Stimulated activated CD4-positive, alpha-beta T cell treated with anti-CD3 and anti-CD28 coated beads, Interleukin-15, amount 100 ng/mL, for 1 hour (primary cell): ENCODE data around the gene PLPP7.
"Not testable (repeated sequence)": the region's sequence is repeated elsewhere in the genome, so short reads cannot be mapped to it uniquely, and the experiment has no call there.

Experiments
- DNase-seq, 2 donors: peaks; one replicate each; pipeline ENCODE4 v3.0.0-alpha.2; 2020; ENCODE audit warnings: low read depth in 1 of 2, low spot score in 1 of 2

PLPP7 gene

DNA sequence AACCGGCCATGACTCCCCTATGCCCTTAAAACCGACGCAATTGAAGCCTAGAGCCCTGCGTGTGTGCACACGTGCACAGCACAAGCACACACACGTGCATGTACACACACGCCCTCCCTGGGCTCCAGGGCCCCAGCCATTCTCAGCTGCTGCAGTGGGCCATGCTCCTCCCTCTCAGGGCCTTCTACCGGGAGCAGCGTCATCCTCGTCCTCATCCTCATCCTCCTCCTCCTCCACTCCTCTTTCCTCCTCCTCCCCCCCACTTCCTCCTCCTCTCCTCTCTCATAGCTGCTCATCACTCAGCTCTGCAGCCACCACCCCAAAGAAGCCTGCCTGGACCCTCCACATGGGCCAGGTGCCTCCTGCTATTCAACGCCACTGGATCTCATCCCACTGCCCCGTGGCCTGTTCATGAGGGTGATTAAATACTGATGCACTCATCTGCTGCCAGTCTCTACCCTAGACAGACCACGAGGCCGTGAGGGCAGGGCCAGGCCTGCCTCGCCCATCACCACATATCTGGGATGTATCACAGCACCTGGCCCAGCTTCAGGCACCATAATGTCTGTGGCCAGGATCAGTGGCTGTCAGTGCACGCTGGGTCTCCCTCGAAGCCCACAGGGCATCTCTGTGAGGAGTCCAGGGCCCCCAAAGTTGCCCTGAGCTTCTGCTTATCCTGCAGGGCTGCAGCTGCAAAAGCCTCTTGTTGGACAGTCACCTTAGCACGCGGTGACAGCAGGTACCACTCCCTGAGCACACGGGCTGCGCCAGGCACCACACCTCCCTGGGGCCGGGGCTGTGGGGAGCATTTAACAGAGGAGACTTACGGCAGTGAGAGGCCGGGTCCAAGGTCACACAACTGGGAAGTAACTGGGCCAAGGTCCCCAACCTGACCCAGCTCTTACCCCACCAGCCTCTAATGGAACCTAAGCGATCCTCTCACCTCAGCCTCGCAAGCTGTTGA, 23.0 kb upstream of the PLPP7 start:
- DNase-seq, result no peak

DNA sequence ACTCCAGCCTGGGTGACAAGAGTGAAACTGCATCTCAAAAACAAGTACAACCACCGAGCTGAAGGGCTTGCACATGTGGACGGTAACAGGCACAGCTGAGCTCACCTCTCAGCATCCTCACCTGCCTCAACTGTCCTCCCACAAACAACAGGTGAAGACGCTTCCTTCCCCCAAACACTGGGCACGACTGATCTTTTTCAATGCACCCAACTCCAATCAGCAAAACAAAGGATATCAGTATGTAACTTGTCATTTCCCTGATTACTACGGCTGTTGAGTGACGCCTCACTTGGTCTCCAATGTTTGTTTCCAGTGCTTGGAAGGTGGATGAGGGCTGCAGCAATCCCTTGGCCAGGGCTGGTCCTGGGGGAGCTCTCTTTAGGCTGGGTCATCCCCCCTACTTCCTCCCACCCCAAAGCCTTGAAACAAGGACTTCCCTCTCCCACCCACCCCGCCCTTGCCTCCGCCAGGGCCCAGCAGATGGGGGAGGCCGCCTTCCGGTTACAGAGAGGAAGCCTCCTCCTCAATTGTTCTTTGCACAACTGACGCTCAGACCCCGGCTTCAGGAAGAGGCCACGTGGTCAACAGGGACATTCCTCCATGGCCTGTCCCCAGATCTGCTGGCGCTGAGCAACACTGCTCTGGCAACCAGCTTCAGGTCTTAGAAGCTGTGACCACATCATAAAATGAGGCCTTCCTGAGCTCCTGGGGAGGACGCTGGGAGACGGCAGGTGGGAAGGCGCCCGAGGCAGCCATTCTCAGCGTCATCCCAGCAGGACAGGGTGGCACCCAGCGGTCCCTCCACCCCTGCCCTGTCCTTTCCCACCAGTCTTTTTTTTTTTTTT, 19.1 kb upstream of the PLPP7 start:
- DNase-seq, result no peak

DNA sequence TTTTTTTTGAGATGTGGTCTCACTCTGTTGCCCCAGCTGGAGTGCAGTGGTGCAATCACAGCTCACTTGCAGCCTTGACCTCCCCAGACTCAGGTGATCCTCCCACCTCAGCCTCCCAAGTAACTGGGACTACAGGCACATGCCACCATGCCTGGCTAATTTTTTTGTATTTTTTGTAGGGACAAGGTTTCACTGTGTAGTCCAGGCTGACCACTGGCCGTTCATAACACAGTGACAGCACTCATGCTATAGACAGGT, 18.6 kb upstream of the PLPP7 start:
- DNase-seq, result not testable (repeated sequence)

DNA sequence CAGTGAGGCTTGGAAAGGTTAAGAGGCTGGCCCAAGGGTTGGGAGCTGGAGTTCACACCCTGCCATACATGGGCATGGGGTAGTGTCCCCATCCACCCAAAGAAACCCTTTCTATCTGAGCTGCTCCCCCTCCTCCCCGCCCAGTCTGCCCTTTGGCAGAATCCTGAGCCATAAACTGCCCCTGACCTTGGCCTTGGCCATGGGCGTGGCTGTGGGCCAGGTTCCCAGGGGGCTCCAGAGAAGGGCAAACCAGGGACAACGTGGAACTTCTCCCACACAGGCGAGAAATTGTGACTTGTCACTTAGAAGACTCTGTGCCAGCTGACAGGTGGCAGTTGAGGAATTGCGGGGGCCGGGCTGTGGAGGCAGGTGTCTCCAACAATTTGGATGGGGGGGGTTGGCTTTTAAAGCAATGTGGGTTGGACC, 18.0 kb upstream of the PLPP7 start:
- no peak for DNase-seq

DNA sequence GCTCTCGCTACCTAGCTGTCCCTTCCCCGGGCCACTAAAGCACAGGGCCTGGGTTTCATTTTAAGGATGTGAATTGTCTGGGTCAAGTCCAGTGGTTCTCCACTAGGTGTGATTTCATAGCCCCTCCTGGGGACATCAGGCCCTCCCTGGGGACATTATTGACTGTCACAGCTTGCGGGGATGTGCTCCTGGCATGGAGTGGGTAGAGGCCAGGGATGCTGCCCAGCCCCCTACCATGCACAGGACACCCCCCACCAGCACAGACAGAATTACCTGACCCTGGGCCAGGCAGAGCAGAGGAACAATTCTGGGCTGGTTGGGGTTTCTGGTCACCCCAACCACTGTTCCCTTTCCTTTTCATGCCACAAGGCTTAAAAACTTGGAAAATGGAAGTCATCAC, 17.3 kb upstream of the PLPP7 start:
- DNase-seq, result no peak

DNA sequence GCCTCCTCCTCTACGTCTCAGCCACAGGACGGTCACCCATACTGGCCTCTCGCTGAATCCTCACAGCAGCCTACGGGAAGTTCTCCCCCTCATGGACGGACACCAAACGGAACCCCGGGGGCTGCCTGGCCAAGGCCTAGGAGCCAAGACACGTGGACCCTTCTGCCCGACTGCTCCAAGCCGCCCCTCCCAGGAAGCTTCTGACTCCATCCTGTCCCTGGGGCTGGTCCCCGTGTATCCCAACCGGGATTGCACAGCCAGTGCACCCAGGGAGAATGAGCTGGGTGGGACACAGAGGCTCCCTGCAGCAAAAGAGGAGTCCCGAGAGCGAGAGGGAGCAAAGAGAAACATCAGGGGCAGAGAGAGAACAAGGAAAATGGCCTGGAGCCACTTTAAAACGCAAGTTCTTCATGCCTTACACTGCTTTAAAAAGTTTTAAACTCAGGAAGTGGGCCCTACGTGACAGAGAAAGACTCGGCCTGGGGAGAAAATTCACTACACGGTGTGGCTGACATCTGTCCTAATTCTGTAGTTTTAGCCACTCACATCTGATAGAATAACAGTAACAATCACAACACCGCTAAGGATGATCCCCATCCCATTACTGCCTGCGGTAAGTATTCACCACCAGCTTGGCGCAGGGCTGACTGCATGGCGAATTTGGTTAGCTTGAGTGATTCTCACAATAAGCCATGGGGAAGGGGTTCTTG, 16.2 kb upstream of the PLPP7 start:
- DNase-seq, result no peak

DNA sequence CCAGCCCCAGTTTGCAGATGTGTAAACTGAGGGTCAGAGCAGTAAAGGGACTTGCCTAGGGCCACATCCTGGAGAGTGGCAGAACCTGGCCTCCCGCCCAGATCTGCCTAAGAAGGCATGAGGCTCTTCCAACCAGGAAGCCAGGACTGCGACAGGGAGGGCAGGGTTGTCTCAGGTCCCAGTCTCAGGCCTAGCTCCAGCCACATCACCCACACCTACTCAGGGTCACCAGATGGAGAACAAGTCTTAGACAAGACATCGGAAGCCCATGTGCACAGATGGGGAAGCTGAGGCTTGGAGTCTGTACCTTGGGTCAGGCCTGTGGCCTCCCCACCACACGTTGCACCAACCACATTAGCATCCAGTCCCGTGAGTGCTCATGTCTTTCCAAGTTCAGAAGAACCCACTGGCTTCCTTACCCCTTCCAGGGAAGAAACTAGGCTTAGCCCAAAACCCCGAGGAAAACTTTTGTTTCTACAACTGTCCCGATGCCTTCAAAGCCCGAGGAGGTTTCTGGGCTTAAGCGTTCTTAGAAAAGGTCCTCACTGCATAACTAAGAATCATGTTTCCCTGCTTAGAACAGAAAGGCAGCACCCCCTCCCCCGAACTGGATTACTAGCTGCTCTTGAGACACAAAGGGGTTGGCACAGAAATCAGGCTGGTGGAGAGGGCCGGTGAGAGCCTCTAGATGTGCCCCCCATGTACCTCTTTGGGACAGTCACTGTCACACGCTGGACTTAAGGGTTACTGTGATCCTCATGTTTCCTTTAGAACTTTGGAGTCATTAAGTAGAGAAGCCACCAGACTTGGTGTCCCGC, 15.5 kb upstream of the PLPP7 start:
- DNase-seq, result no peak

DNA sequence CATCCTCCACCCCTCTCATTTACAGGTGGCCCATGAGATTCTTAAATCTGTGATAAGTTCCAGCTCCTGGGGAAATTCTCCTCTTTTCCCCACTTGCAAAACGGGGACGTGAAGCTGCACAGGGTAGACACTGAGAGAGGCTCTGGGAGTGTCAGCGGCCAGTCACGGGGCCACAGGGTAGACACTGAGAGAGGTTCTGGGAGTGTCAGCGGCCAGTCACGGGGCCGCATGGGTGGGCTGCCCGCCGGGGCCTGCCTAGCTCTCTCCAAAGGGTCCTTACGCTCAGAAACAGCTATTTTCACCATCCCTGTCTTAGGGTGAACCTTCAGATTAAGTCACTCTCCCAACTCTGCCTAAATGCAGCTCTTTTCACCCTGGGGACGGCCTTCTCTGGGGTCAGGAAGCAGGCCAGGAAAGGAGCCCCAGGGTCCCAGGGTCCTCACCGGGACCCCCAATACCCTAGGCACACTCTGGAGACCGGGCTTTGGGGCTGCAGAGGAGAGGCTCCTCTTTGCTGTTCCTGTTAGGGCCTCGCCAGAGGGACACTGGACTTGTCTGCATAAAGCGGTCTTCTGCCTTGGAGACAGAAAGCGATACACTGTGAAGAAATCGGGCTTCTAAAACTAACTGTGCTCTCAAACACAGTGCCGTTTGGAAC, 14.7 kb upstream of the PLPP7 start:
- DNase-seq, result no peak

DNA sequence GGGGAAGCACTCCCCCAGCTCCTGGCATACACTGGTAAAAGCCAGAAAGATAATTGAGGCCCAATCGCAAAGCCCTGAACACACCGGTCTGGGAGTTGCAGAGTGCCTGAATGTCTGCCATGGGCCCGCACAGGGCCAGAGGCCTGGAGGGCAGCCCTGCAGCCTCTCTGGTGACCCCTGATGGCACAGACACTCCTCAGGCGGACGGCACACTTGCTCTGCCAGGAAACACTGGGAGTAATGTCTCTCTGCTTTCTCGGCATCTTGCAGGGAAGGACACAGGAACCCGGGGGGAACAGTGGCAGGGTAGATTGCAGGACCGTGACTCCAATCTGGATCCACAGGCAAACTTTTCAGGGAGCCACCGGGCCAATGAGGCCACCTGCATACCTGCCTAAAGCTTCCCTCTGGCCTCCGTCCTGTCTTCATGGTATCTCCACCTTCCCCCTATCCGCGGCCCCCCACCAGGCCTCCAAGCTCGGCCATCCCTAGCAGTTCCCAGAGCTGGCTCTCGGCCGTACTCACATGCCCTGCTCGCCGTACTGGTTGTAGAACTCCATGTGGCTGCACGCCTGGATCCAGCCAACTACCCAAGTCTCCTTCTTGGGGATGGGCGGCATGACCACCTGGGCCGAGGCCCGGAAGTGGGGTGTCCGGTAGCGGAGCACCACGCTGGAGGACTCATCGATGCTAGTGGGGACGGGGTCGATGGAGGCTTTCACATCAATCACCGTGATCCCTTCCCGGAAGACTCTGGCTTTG, 14.0 kb upstream of the PLPP7 start:
- DNase-seq, result no peak

DNA sequence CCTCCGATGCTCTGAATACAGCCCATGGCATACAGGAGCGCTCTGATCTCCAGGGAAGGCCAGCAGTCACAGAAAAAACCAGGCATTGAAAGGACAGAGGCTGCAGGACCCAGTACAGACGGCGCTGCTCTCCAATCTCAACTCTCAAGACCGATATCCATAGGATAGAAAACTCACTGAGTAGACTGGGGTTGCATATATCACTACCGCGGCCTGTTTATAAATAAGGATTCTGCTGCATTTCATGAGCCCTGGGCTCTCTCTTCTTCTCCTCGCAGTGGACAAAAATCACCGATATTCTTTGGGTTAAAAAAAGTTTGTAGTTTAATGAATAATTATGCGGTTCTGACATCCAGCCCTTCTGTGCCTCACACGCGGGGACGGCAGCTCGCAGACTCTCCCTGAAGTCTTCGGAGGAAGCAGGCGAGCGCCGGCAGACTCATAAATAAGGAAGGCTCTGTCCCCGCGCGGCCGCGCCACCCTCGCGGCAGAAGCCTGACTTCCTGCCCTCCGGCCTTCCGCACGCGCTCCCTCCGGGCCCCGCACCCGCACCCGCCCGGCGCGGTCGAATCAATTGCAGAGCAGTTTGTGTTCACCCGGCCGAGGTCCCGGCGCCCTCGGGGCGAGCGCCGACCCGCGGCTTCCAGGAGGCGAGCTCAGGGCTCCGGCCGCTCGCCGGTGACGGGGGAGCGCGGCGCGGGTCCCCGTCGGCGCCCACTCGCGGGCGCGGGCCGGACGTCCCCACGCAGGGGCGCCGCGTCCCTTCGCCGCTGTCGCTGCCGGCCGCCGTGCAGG, 13.2 kb upstream of the PLPP7 start, which contains the start of gene FAM78A:
Gene FAM78A (minus strand): TSS at position 417 of the 795 bp plus-strand sequence. CDS start 331 bp downstream, at position 86.
- no peak for DNase-seq

DNA sequence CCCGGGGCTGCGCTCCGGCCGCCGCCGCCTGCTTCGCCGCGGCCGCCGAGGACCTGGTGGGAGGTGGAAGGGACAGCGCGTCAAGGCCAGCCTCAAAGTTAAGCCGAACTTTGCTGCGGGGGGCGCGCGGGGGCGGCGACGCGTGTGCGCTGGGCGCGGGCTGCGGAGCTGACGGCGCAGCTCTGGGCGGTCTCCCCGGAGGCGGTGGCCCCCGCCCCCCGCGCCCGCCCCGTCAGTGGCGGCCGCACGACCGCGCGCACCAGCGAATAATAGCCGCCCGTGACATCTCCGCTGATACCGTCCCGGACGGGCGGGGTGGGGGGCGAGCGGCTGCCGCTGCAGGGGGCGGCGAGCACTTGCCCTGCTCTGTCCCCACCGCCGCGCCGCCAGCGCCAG, 12.6 kb upstream of the PLPP7 start:
- no peak for DNase-seq

DNA sequence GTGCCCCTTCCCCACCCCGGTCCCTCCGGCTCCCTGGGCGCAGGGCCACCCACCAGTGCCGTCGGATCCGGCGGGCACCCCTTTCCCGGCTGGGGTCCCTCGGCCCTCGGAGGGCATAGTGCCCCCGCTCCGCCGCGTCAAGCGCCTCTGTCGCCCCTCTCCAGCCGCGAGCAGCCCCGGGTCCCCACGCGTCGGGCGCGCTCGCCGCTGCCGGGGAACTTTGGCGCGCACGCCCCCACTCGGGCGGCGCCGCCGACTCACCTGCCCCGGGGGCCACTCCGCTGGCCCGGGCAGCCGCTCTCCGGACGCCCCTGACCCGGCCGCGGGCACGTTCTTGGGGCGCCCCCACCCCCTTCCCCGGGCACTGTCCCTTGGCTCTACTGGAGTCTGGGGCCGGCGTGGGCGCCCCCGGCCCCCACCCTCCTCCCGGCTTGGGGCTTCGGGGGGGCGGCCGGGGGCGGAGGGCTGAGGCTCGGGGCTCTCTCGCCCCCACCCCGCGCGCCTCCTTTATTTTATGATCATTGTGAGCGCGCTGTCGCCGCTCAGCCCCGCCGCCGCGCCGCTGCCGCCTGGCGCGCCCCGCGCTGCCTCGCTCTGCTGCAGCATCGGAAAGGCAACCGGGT, 12.1 kb upstream of the PLPP7 start:
- no peak for DNase-seq

DNA sequence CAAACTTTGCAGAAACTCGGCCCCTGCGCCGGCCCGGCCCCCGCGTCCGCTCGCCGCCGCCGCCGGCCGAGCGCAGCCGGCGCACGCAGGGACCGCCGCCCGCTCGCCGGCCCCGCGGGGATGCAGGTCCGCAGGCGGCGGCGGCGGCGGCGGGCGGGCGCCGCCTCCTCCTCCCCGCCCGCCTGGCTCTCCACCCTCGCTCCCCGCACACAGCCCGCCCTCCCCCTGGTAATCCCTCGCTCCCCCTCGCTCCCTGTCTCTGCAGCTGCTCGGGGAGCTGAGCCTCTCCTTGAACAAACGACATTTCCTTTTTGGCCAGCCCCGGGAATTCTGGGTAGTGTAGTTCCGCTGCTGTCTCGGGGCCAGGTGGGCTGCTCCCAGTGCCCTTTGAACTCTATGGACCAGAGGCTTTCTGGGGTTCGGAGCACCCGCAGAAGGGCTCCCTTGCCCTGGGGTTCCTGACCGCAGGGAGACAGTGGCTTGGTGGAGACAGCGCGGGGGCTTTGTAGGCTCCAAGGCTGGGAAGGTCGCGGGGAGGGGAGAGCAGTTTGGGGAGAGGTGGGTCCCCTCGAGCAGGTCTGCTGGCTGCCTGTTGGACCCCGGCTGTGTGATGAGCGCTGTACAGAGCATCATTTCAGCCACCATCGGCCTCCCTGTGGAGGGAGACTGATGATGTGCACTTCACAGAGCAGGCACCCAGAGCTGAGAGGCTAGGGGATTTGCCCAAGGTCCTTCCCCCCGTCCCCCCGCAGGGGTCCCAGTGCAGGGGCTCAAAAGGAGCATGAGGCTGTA, 11.4 kb upstream of the PLPP7 start:
- peak in 1 of 2 donors; percentile 35 for DNase-seq

DNA sequence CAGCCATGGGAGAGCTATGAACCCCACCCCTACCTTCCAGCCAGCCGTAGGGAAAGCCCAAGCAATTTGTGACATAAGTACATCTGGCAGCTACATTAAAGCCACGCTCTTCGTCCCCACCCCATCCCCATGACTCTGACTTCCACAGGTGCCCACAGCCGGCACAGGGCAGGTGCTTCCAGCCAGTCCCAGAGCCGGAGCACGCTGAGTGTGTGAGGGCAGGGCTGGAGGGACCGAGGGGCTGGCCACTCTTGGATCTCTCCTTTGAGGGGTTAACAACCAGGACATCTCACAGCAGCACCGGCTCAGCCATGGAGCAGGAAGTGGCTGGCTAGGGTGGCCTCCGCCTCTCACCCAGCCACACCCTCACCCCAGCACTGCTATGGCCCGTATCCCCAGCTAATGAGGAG, 10.8 kb upstream of the PLPP7 start:
- no peak for DNase-seq

DNA sequence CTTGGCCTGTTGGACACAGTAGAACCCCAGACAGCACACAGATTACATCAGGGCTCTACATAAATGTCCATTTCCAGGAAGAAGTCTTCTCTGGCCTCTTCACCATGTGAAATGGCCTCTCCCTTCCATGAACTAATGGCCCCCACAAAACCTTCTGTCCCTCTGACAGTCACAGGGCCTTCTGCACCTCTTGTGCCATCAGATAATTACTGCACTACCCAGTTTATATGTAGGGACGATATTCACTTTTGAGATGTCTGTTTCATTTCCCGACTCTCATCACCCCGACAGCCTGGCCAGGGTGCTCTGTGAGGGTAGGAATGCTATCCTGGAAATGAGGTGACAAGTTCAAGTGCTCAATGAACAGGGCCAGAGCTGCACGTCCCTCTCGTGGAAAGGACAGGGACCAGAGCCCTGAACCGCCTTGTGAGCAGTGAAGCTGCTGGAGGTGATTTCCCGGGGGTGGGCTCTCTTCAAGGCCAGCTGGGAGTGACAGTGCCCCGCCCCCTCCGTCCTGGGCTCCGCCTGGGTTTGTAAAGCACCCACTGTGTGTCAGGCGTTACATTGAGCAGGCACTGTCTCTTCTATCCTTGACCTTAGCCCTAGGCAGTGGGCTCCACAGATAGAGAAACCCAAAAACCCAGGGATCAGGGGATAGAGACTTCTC, 10.2 kb upstream of the PLPP7 start:
- no peak for DNase-seq

DNA sequence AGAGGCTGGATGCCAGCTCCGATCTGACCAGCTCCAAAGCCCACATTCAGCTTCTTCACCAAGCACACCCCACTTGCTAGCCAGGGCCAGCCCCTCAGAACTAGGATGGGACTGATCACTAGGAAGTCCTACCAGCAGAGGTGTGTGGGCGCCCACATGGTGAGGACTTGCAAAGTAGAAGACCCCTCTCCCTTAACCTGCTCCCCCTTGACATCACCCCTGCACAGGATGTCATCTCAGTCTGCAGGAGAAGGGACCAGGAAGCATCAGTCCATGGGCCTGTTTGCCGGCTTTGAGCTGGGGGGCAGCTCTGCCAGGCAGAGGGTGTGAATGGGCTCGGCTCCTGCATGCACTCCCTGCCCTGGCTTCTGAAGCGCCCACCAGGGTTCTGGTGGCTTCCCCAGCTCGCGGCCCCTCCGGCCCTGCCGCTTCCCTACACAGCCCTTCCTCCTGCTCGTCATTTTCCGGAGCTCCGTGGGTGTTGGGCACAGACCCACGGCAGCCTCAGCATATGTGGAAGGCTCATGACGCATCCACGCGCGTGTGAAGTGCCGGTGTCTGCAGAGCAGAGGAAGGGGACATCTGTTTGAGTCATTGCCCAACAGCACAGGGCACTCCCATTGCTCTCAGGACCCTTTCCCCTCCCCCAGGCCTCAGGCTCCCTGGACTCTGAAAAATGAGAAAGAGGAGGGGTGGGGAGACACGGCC, 9.5 kb upstream of the PLPP7 start:
- DNase-seq, result no peak
